Naive thymus-derived CD4-positive, alpha-beta T cell (primary cell): ENCODE data around the gene LMO1. TPM values are rescaled to one million over a fixed set of nuclear protein-coding genes. Genes with fewer than 3 reads are reported as not detected.

Experiments used
- ATAC-seq: fragments of 150-1000 bp; cut with Tn5 transposase; 2 replicates; pipeline ENCODE4 v1.10.0; 2021; ENCODE audit warnings: mild to moderate bottlenecking, moderate library complexity
- CTCF ChIA-PET: fragments of 350-600 bp; sonication (Branson Sonifier 250); formaldehyde crosslinking; loops from one replicate; lab custom pipeline; 2021; ENCODE audit warnings: antibody characterized with exemption; lab: Charles Lee
- POLR2A ChIA-PET: fragments of 350-600 bp; sonication (Branson Sonifier 250); formaldehyde crosslinking; loops from one replicate; lab custom pipeline; 2021; ENCODE audit warnings: antibody characterized with exemption, inconsistent platforms; lab: Charles Lee
- DNase-seq, 9 donors: peaks; one replicate each; pipeline versions ENCODE4 v3.0.0 to v3.0.0-alpha.2; 2020 to 2022; ENCODE audit warnings: mixed read lengths in 1 of 9
- H3K27ac ChIP-seq: one replicate; pipeline ENCODE4 v1.7.0; 2013; ENCODE audit warnings: mild to moderate bottlenecking, low read depth, low read length, moderate library complexity
- H3K27me3 ChIP-seq, 2 donors: one replicate each; pipeline ENCODE4 v1.7.0; 2013; ENCODE audit warnings: low read length in 2 of 2, mild to moderate bottlenecking in 2 of 2, moderate library complexity in 2 of 2; ENCODE audit not compliant: control insufficient read depth in 2 of 2, insufficient read depth in 2 of 2
- H3K36me3 ChIP-seq, 3 experiments: 1 replicate in 2 of 3; 2 replicates in 1 of 3; pipeline ENCODE4 v1.7.0; 2013; ENCODE audit warnings: low read length in 3 of 3, mild to moderate bottlenecking in 3 of 3, moderate library complexity in 1 of 3; ENCODE audit not compliant: insufficient read depth in 3 of 3, control insufficient read depth in 2 of 3
- H3K4me1 ChIP-seq, 2 donors: one replicate each; pipeline ENCODE4 v1.7.0; 2013; ENCODE audit warnings: low read length in 2 of 2, mild to moderate bottlenecking in 2 of 2, moderate library complexity in 1 of 2; ENCODE audit not compliant: control insufficient read depth in 2 of 2, insufficient read depth in 2 of 2
- H3K4me3 ChIP-seq: 2 replicates; pipeline ENCODE4 v1.7.0; 2013; ENCODE audit warnings: mild to moderate bottlenecking, low read length
- H3K9me3 ChIP-seq, 3 experiments: 1 replicate in 2 of 3; 2 replicates in 1 of 3; pipeline ENCODE4 v1.7.0; 2013; ENCODE audit warnings: low read length in 3 of 3; ENCODE audit not compliant: control insufficient read depth in 2 of 3
- H3K27ac Mint-ChIP-seq, 9 donors: one replicate each; pipeline ENCODE4 v1.8.0; 2020 to 2022; ENCODE audit warnings: mixed read lengths in 9 of 9, mild to moderate bottlenecking in 8 of 9, moderate library complexity in 5 of 9, inconsistent platforms in 2 of 9
- H3K27me3 Mint-ChIP-seq, 5 donors: one replicate each; pipeline ENCODE4 v1.8.0; 2021 to 2022; ENCODE audit warnings: mixed read lengths in 5 of 5, mild to moderate bottlenecking in 1 of 5
- H3K36me3 Mint-ChIP-seq, 5 donors: one replicate each; pipeline ENCODE4 v1.8.0; 2020 to 2022; ENCODE audit warnings: mixed read lengths in 5 of 5, mild to moderate bottlenecking in 3 of 5, inconsistent platforms in 1 of 5
- H3K4me1 Mint-ChIP-seq, 7 donors: one replicate each; pipeline ENCODE4 v1.8.0; 2020 to 2022; ENCODE audit warnings: mixed read lengths in 7 of 7, mild to moderate bottlenecking in 3 of 7, inconsistent platforms in 1 of 7
- H3K4me3 Mint-ChIP-seq, 10 donors: one replicate each; pipeline ENCODE4 v1.8.0; 2020 to 2022; ENCODE audit warnings: mild to moderate bottlenecking in 10 of 10, mixed read lengths in 10 of 10, moderate library complexity in 6 of 10, inconsistent platforms in 2 of 10
- H3K9me3 Mint-ChIP-seq, 11 donors: one replicate each; pipeline ENCODE4 v1.8.0; 2020 to 2022; ENCODE audit warnings: mixed read lengths in 11 of 11, mild to moderate bottlenecking in 4 of 11, inconsistent platforms in 1 of 11, moderate library complexity in 1 of 11
- intact Hi-C, 2 donors: fragments of 100-400 bp; cut with micrococcal nuclease; formaldehyde crosslinking; loops; one replicate each; pipeline ENCODE4 v1.15.1; 2023
- polyA plus RNA-seq, 2 donors: library from polyadenylated mRNA; unstranded; fragments of 300-500 nt; fragmentation: Illumina TruSeq; gene quantifications; one replicate each; pipeline ENCODE4 v1.2.3, GENCODE V29; 2021
- total RNA-seq, 6 experiments: library from RNA in 5 of 6; stranded (reverse) in 5 of 6; gene quantifications; 1 replicate in 5 of 6; 2 replicates in 1 of 6; pipeline ENCODE4 v1.2.3 and lab custom pipeline; 2021 to 2026

Gene LMO1
- total and polyA plus RNA-seq, 7 experiments from 2014 or later: not detected

GRCh38 chr11:8220261-8221045 is 43.2 kb downstream of the LMO1 start:
- no peak overlapping the region for H3K4me3 Mint-ChIP-seq
- ChIA-PET POLR2A (no interaction called here), CTCF (interaction anchor here (0.9 to 1.8 kb wide), 2 partner anchors 19 to 43 kb away, joined by 3 to 7 read pairs; partner anchors contain the start of gene LMO1)
- peaks cover 0 to 9% (median 0%) of the 10 kb centered on the region in 5 donors for H3K27me3 Mint-ChIP-seq
- H3K36me3 ChIP-seq: no peaks in the 10 kb centered on the region
- no peaks in the 10 kb centered on the region for H3K27me3 ChIP-seq
- H3K36me3 Mint-ChIP-seq: no peaks in the 10 kb centered on the region
- no peak for ATAC-seq
- no peak overlapping the region for H3K4me3 ChIP-seq
- H3K4me1 Mint-ChIP-seq: peaks cover 0 to 4% (median 0%) of the 10 kb centered on the region in 7 donors
- H3K4me1 ChIP-seq: no peaks in the 10 kb centered on the region
- no peaks in the 10 kb centered on the region for H3K9me3 ChIP-seq
- no peak for DNase-seq
- intact Hi-C loops: loop anchor here in 1 of 2 donors (10.0 kb wide), 1 partner anchor 914 kb away; no protein-coding TSS in a partner anchor
- H3K9me3 Mint-ChIP-seq: no peaks in the 10 kb centered on the region
- no peak overlapping the region for H3K27ac ChIP-seq
- H3K27ac Mint-ChIP-seq: no peak overlapping the region

DNA sequence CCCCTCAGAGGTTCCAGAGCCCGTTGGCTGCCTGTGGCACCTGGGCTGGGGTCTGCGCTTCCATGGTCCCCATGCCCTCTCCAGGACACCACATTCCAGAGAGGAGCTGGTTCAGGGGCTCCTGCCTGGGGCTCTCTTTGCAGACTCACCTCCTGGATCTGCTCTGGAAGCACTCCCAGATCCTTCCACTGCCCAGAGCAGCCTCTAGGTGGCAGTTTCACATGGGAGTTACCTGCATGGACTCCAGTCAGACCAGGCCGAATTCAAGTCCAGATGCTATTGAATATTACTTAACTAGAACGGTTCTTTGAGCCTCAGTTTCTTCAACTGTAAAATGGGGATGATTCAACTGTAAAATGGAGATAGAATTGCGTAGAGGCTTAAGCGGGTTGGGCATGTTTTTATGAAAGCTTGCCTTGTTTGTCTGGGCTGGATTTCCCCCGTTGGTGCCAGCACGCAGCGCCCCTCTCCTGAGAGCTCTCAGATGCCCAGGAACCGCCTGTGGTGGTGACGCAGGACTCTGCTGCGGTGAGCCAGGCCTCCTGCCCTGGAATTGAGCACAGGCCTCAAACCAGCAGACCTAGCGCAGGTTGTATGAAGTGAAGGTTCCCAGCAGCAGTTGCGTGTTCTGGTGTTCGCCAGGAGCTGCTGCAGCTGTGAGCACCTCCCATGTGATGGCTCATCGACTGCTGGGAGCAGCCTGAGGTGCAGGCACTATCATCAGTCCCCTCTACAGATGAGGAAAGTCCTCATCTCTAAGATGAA is 44.2 kb downstream of the LMO1 start:
- H3K4me1 ChIP-seq: no peaks in the 10 kb centered on the region
- no peaks in the 10 kb centered on the region for H3K27me3 ChIP-seq
- DNase-seq (peak in 1 of 9 donors; percentile 6), ATAC-seq (peak; percentile 36)
- CTCF ChIA-PET: interaction anchor here (0.9 kb wide), 1 partner anchor 20 kb away, joined by 3 read pairs; no protein-coding TSS in a partner anchor
- Mint-ChIP-seq H3K9me3 (no peaks in the 10 kb centered on the region), H3K27ac (no peak overlapping the region), H3K27me3 (peaks cover 0 to 6% (median 0%) of the 10 kb centered on the region in 5 donors), H3K4me3 (no peak overlapping the region), H3K4me1 (peaks cover 0 to 3% (median 0%) of the 10 kb centered on the region in 7 donors), H3K36me3 (no peaks in the 10 kb centered on the region)
- H3K27ac ChIP-seq: no peak overlapping the region
- intact Hi-C loops: loop anchor here in 1 of 2 donors (10.0 kb wide), 1 partner anchor 915 kb away; no protein-coding TSS in a partner anchor
- no peak overlapping the region for H3K4me3 ChIP-seq
- POLR2A ChIA-PET: no interaction called here
- no peaks in the 10 kb centered on the region for H3K36me3 ChIP-seq
- no peaks in the 10 kb centered on the region for H3K9me3 ChIP-seq

- no peak overlapping the region for H3K4me3 ChIP-seq
- Mint-ChIP-seq H3K4me1 (peaks cover 0 to 3% (median 0%) of the 10 kb centered on the region in 7 donors), H3K4me3 (no peak overlapping the region), H3K9me3 (no peaks in the 10 kb centered on the region), H3K36me3 (no peaks in the 10 kb centered on the region), H3K27ac (no peak overlapping the region), H3K27me3 (peaks cover 0 to 6% (median 0%) of the 10 kb centered on the region in 5 donors)
- H3K27ac ChIP-seq: no peak overlapping the region
- POLR2A ChIA-PET: no interaction called here
- intact Hi-C loops: no loop called here
- no peaks in the 10 kb centered on the region for H3K27me3 ChIP-seq
- no peaks in the 10 kb centered on the region for H3K4me1 ChIP-seq
- no peaks in the 10 kb centered on the region for H3K9me3 ChIP-seq
- CTCF ChIA-PET: no interaction called here
- ATAC-seq (no peak), DNase-seq (no peak)
- H3K36me3 ChIP-seq: no peaks in the 10 kb centered on the region
Measured at GRCh38 chr11:8218840-8219239, 44.8 kb downstream of the LMO1 start.

DNA sequence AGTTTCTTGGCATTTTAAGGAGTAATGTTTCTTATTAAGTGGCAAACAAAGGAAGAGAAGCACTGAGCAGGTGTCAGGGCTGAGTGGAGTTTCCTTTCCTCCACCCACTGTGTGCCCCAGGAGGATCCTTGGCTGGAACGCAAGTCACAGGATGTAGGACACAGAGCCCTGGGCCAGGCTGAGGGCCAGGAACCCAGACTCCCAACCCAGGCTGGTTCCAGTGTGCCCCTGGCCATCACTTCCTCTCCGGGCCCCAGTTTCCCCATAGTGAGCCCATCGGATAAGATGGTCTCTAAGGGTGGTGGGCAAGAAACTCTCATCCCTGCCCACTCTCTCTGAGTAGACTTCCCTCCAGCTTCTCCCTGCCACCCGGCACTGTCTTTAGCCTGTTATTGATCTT is 45.3 kb downstream of the LMO1 start:
- H3K36me3 Mint-ChIP-seq: no peaks in the 10 kb centered on the region
- no peak overlapping the region for H3K4me3 Mint-ChIP-seq
- POLR2A ChIA-PET: no interaction called here
- intact Hi-C loops: no loop called here
- H3K4me1 Mint-ChIP-seq: peaks cover 0 to 2% (median 0%) of the 10 kb centered on the region in 7 donors
- no peaks in the 10 kb centered on the region for H3K36me3 ChIP-seq
- H3K9me3 ChIP-seq: no peaks in the 10 kb centered on the region
- no peak for DNase-seq
- H3K9me3 Mint-ChIP-seq: no peaks in the 10 kb centered on the region
- no peaks in the 10 kb centered on the region for H3K27me3 ChIP-seq
- CTCF ChIA-PET: no interaction called here
- no peak overlapping the region for H3K27ac Mint-ChIP-seq
- H3K4me3 ChIP-seq: no peak overlapping the region
- peaks cover 0 to 4% (median 0%) of the 10 kb centered on the region in 5 donors for H3K27me3 Mint-ChIP-seq
- H3K4me1 ChIP-seq: no peaks in the 10 kb centered on the region
- H3K27ac ChIP-seq: no peak overlapping the region
- ATAC-seq: no peak

DNA sequence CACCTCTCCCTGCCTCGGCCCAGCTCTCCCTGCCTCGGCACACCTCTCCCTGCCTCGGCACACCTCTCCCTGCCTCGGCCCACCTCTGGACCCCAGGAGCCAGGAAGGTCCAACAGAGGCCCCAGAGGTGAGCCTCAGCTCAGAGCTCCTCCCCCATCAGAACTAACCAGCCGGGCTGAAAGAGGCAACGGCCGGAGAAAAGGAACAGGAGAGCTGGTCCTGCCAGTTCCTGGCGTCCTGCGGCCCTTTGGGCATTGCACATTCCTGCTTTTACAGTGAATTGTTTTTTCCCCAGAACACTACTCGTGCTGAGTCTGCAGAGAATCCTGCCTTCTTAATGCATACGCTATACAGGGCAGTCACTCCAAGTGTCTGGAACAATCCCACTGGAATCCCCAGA is 45.8 kb downstream of the LMO1 start:
- DNase-seq (no peak), ATAC-seq (no peak)
- H3K4me1 ChIP-seq: no peaks in the 10 kb centered on the region
- ChIA-PET CTCF (no interaction called here), POLR2A (no interaction called here)
- H3K36me3 ChIP-seq: no peaks in the 10 kb centered on the region
- H3K27me3 ChIP-seq: no peaks in the 10 kb centered on the region
- no peak overlapping the region for H3K4me3 ChIP-seq
- no peak overlapping the region for H3K27ac ChIP-seq
- no peaks in the 10 kb centered on the region for H3K9me3 ChIP-seq
- H3K36me3 Mint-ChIP-seq: no peaks in the 10 kb centered on the region
- H3K4me3 Mint-ChIP-seq: no peak overlapping the region
- no peak overlapping the region for H3K27ac Mint-ChIP-seq
- H3K4me1 Mint-ChIP-seq: peaks cover 0 to 2% (median 0%) of the 10 kb centered on the region in 7 donors
- intact Hi-C loops: no loop called here
- H3K9me3 Mint-ChIP-seq: no peaks in the 10 kb centered on the region
- peaks cover 0 to 4% (median 0%) of the 10 kb centered on the region in 5 donors for H3K27me3 Mint-ChIP-seq

DNA sequence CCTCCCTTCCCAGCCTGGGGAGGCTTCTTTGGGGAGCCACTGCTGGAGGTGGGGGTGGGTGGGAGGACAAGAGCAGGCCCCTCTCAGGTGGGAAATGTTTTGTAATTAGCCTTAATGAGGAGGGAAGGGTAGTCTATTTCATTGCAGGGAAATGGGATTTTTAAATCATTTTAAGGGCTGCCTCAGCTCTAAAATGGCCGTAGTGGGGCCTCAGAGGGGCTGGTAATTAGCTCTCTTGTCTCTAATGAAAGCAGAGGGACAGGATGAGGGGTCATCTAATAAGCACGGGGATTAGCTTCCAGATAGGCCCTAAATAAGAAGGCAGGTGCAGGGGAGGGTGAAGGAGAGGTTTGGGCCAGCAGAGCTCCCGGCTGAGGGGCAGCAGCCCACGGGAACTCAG is 46.5 kb downstream of the LMO1 start:
- intact Hi-C loops: no loop called here
- ChIA-PET CTCF (no interaction called here), POLR2A (no interaction called here)
- Mint-ChIP-seq H3K9me3 (no peaks in the 10 kb centered on the region), H3K27ac (no peak overlapping the region), H3K27me3 (peaks cover 0 to 4% (median 0%) of the 10 kb centered on the region in 5 donors), H3K4me1 (peaks cover 0 to 2% (median 0%) of the 10 kb centered on the region in 7 donors), H3K4me3 (no peak overlapping the region), H3K36me3 (no peaks in the 10 kb centered on the region)
- H3K9me3 ChIP-seq: no peaks in the 10 kb centered on the region
- DNase-seq (no peak), ATAC-seq (no peak)
- H3K36me3 ChIP-seq: no peaks in the 10 kb centered on the region
- H3K4me3 ChIP-seq: no peak overlapping the region
- no peaks in the 10 kb centered on the region for H3K27me3 ChIP-seq
- H3K27ac ChIP-seq: no peak overlapping the region
- H3K4me1 ChIP-seq: no peaks in the 10 kb centered on the region
